HG02610 (cell line): Measurements from ENCODE around the gene PASD1.

ENCODE experiments used
- ATAC-seq: cut with Tn5 transposase; IDR thresholded peaks from one replicate; pipeline ENCODE4 v1.9.1; 2021; ENCODE audit warnings: mild to moderate bottlenecking, moderate library complexity; ENCODE audit not compliant: unreplicated experiment

PASD1 gene

DNA sequence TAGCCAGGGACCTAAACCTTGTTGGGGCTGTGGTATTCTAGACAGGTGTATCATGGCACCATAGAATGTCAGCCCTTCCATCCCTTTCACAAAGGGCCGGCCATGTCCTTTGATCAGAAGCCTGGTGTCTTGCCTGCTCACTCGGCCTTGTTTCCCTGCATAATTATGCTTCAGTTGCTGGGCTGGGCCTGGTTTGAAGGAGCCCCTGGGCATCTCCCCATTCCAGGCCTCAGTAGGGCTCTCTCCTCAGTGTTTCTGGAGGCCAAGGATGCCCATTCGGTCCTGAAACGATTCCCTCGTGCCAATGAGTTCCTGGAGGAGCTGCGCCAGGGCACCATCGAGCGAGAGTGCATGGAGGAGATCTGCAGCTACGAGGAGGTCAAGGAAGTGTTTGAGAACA, 136.3 kb downstream of the PASD1 start:
- no peak for ATAC-seq

DNA sequence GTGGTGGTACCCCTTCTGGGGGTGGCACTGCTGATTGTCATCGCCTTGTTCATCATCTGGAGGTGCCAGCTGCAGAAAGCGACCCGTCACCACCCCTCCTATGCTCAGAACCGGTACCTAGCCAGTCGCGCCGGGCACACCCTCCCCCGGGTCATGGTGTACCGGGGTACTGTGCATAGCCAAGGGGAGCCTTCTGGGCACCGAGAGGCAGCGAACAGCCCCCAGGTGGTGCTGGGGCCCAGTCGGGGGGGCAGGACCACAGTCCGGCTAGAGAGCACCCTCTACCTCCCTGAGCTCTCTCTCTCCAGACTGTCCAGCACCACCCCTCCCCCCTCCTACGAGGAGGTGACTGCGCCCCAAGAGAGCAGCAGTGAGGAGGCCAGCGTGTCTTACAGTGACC, 137.1 kb downstream of the PASD1 start:
- no peak for ATAC-seq

DNA sequence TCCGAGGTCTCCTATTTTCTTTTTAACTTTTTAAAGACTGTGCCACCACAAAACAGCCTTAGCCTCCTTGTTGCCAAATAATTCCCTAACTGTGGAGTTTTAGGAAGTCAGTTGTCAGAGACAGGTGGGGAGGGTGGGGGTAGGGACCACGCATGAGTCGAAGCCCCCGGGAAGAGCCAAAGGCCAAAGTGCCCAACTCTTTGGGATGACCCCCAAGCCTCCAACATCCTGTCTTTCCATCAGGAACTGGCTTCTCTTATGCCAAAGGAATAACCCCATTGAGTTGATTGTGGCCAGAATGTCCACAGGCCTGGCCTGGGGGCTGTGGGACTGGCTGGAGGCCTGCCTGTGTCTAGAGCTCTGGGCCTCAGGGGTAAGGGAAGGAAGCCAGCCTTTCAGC, 137.6 kb downstream of the PASD1 start:
- ATAC-seq = no peak

DNA sequence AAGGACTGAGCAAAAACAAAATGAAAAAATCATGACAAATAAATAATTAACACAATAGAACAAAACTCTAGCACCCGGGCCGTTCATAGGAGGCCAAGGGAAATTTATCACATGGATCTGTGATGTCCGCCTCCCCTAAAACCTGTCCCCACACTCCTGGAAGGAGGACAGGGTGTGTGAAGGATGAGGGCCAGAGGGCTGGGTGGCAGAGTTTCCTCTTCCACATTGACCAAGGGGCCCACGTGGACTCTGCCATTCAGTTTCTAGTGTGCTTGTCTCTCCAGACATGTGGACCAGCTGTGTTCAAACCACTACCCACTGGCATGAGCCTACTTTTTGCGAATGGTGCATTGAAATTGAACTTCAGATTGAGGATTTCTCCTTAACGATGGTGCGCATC, 138.1 kb downstream of the PASD1 start:
- ATAC-seq = no peak

DNA sequence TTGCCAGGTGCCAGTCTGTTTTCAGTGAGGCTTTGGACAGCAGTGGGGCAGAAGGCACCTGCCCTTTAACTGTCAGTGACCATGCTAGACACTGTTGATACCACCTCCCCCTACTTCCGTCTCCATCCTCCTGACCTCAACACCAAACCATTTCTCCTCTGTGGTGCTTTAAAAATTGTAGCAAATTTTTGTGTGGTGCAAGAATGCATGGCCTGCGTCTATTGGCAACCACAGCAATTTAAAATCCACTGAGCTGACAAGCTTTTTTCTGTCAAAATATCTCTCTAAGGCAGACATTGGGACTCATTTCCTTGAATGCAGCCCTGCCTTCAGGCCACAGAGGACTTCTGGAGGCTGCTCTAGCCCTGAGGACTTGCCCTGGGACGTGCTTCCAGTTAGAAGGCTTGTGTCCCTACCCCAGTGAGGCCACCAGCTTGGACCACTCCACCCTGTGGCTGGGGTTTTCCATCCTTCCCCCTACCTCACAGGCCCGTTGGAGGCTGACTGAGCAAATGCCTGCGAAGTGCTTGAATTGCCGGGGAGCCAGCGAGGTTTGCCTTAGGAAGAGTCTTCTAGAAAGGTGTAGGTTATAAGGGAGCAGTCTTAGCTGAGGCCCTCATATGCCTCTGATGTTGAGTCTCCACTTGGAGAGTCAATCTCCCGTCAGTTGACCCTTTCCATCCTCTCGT, 138.7 kb downstream of the PASD1 start:
- no peak for ATAC-seq

DNA sequence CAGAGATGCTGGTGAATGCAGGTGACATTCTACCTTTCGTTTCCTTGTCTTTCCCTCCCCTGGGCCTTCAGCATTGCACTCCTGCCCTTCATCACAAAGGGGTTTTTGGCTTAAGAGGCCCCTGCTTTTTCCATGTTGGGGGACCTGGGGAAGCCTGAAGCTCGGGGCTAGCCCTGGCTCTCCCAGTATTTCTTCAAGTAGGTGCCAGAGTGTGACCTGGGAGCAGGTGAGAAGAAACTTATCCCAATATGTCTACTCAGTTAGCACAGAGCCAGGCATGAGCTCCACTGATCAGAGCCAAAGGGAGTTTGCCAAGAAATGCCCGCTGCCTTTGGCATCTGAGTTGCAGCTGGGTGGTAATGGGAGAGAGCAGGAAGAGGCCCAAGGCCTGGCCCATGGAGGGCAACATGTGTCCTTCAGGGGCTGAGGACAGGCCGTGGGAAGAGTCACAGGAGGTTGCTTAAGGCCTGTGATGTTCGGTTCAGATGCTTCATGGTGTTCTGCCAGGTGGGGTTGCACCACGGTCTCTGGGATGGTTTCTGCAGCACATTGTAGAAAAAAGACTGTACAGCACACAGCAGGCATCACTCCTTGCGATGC, 139.4 kb downstream of the PASD1 start:
- ATAC-seq = no peak

DNA sequence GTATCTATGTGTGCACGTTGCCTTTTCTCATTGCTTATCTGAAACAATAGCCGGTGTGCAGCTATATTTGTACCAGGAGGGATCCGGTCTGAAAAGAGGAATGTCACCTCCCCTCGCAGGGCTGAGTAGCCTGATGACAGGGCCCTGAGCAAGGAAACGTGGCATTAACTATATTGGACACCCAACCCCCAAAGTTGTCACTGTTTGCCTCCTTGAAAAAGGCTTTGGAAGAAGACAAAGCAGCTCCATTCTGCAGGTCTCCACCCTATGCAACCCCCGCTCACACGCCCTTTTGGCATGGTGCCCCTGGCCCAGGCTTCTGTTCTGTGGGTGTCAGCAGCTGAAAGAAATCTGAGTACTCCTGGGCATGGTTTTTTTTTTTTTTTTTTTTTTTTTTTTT, 140.0 kb downstream of the PASD1 start:
- no peak for ATAC-seq

DNA sequence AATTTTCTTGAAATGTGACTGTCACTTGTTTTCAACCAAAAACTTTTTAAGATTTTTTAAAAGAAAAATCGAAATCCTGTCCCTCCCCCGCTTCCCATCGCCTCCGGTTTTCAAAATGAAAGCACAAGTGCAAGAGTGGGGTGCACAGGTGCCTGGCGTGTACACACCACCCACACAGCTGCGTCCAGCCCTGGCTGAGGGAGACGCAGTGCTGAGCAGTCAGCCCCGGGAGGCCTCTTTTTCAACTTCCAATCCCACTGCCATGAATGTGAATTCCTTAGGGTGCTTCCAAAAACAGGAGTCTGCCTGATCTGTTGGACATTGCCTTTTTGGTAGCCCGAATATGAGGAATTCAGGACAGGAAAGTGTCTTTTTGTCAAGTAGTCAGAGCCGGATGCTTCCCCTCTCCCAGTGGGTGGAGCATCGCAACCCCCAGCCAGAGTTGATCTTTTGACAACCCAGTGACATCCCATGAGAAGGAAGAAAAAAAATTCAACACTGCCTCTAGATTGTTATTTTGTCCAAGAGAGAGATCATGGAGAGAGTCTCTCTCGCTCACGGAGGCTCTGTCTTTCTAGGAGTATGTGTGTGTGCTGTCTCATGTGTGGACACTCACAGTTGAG, 140.7 kb downstream of the PASD1 start:
- no peak for ATAC-seq

DNA sequence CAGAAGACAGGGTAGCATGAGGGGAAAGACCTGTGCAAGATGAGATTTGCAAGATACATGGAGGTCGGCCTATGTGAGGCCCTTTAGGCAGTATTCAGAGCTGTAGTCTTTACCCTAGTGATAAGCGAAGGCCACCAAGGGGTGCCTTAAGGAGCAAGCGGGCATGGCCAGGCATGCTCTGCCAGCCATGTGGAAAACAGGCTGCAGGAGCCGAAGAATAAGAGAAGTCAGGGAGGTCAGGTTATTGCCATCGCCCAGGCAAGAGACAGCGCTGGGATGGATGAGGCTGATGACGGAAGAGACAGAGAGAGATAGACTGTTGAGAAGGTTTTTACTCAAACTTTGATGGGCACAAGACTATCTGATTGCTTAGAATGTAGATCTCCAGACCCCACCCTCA, 145.3 kb downstream of the PASD1 start:
- ATAC-seq = no peak

DNA sequence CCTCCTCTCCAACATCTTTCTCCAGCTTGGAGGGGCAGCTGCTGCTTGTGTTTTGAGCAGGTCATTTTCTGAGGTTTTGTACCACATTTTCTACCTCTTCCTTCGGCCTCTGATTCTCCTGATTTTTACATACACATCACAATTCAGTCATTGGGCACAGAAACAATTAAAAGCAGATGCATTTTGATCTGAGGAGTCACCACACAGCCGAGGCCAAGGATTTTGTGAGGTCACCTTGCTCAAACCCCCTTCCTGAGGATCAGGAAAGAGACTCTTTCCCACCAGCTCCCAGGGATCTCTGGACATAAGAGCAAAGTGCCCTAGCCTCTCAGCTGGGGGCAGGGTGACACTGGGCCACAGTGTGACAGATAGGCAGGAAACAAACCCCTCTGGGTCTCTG, 147.0 kb downstream of the PASD1 start:
- no peak for ATAC-seq

DNA sequence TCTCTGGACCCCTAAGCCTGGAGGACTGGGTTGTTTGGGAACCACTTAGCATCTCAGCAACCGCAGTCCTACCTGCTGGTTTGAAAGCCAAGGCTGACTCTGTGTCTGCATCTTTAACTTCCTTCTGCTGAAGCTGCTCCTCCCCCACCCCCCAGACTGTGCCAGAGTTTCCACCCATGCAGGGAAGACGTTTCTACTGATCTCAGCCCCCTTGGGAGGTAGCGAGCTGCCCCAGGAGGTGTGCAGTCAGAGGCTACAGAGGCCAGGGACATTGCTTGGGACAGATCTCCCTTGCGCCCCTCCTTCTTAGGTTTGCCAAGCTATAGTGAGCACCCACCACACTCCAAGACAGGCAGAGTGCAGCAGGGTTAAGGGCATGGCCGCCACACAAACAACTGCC, 147.7 kb downstream of the PASD1 start:
- ATAC-seq = no peak

DNA sequence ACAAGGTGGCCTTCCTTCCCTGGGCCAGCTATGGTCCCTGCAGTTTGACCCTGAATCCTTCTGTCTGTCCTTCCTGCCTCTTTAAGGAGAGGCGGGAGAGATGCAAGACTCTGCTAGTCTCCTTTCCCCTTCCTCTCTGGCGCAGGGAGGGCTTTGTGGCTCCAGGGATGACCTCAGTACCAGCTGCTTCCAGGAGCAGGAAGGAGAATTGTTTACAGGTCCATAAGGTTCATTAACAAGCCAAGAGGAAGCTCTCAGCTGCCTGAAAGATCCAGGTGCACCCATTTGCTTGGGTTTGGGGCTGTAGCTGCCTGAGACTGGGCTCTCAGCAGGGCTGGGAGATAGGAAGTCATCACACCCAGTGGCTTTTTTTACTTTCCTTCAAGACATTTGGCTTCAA, 148.3 kb downstream of the PASD1 start:
- ATAC-seq = no peak

DNA sequence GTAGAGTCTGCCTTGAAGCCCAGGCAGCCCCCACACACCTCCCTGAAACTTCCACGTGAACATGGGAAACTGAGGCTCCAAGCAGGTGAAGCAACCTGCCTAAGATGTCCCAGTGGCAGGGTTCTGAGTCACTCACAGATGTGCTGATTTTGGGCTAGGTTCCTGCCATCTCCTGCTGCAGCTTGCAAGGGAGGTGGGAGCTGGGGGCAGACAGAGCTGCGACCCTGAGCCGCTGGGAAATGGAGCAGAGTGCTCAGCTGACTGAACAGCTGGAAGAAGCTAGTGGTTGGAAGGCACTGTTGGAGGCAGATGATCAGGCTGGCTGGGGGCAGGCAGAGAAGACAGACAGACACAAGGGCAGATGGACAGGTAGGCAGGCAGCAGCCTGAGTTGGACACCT, 148.8 kb downstream of the PASD1 start:
- no peak for ATAC-seq

DNA sequence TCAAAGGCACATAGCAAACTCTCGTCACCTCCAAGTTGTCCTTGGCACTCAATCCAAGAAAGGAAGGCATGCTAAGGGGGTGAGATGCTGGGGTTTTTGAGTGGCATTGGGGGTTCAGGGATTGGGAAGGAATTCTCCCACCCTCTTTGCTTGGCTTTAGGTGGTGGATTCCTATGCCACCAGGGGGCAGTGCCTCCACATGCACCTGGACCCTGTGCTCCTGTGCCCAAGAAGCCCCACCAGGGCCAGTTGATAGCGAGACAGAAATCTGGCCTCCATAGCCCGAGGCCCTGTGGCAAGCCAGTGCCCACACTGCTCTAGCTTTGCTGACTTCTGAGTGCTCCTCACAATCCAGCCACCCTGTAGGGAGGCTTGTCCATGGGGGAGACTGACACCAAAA, 150.4 kb downstream of the PASD1 start:
- ATAC-seq = no peak

DNA sequence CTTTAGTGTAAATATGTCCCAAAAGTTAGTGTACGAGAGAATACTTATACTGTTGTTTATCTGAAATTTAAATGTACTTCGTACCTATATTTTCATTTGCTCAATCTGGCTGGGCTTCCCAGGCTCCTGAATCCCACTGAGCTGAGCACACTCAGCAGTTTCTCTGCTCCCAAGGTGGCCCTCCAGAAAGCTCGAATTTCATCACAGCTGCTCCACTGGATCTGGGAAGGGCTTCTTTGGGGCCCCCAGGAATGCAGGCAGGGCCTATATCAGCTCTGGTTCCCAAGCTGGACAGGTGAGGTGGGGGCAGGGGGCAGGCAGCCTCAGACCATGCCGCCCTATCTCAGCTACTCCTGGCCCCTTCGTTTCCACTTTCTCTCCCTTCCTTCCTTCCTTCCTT, 150.9 kb downstream of the PASD1 start:
- no peak for ATAC-seq

DNA sequence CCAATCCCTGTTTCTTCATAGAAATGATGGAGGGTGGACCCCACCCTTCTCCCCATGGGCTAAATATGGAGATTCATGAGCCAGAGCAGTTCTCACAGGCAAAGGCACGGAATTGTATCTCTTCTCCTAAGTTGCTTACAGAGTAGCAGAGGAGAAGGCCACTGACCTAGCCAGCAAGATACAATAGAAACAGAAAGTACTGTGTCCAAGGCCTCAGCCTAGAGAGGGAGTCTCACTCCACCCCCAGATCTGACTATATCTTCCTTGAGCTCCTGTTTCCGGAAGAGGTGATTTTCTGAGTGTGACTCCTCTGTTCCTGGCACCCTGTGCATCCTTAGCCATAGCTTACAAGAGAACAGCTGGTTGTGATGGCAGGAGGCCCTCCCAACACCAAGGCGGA, 152.3 kb downstream of the PASD1 start, which contains the start of gene FATE1:
TSS of gene FATE1 (plus strand) at position 284 of the 400 bp plus-strand sequence. CDS start at position 369, 85 bp downstream.
- no peak for ATAC-seq

DNA sequence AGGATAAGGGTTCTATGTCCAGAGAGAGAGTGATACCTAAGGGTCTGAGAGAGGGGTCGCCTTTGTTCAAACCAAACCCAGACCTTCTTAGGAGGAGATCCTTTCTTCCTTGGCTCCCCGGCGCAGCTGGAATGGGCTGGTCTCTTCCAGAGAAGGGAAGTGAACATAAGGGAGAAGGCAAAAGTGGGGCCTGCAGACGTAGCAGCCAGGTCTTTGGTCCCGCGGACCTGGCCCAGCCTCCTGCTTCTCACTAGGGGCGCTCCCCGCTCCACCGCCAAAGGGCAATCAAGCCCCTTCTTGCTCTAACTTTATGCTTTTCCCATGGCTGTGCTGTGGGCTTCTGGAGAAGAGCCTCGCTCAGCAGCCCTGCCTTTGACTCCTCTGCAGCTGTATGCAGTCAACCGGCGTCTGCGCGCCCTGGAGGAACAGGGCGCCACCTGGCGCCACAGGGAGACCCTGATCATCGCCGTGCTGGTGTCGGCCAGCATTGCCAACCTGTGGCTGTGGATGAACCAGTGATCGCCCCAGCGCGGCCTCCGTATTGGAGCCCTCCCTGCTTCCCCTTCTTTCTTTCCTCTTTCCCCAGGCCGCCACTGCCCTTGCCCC, 158.9 kb downstream of the PASD1 start:
- ATAC-seq = no peak

DNA sequence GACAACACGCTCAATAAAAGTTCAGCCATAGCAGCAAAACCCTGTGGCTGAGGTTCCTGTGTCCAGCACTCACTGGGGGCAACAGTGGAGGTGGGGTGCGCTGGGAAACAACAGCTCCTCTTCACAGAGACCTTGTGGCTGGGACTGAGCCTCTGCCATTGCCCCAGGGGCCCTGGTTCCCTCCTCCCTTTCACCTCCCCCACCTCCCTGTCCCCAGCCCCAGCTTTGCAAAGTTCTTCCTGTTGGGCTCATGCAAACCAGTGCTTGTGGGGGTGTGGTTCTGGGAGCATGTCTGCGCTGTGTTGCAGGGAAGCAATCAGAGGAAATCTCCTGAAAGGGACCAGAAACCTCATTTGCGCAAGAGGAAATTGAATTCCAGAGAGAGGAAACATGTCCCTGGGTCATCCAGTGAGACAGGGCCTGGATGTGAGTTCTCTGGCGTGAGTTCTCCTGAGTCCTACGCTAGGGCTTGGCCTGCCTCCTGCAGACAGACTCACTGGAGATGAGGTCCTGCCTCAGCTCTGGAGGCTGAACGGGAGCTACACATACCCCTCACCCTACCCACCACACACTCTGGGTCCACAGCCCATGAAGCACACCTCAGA, 159.8 kb downstream of the PASD1 start:
- no peak for ATAC-seq

DNA sequence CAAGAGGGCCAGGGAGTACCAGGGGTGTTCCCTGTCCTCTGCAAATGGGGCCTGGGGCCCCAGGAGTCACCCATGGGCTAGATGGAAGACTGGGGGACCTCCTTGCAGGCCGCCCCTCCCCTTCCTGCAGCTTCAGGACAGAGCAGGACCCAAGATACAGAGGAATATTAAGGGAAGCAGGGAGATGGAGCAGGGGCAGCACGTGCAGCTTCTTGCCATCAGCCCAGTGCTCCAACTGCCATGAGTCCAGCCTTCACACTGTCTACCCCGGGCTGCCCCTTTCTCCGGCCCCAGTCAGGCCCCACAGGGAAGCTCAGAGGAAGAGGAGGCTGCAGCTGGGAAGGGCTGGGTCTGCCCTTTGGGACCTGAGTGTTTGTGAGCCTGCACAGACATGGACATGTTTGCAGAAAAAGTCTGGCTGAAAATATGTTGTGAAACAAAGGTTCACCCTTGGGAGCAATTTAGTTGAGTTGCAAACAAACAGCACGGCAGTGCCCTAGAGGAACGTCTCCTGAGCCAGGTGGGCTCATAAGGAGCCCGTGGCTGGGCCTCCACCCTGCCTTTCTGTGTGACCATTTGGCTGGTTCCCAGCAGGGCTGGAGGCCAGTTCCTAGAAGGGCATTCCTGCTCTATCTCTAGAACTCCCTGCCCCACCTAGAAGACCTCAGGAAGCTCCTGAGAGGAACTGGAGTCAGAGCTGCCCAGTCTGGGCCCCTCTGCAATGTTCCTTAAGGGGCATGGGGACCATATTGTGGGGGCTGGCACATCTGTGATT, 161.3 kb downstream of the PASD1 start:
- no peak for ATAC-seq

DNA sequence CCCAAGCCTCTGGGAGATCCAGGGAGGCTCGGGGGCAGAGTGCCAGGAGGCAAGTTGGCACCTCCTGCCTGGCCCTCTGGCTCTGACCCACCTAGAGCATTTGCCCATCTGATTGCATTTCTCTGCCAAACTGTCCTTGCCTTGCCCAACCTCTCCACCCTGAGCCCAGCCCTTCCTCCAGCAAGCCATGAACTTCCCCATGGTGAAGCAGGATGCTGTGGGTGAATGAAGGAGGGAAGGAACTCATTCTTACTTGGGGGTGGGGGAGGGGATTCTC, 161.8 kb downstream of the PASD1 start:
- no peak for ATAC-seq
